ENCODE data around the gene FAM110C. TPM values are rescaled to one million over a fixed set of nuclear protein-coding genes. Genes with fewer than 3 reads are reported as not detected.

The FAM110C gene, protein sequence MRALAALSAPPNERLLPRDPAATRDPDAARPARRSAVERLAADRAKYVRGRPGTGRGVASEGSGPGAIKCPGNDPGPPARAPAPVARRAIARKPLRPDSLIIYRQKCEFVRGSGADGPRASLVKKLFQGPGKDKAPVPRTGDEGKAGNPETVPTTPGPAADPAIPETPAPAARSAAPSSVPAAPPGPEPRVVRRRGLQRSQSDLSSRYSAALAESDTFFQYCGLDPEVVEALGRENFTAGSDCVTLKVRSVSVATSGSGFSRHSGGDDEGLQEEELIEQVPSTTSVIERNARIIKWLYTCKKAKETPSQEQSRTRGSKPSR
- total RNA-seq (2022) (8.3 and 10.3 TPM in 2 replicates), Bru-seq, nascent RNA (percentile 81 among the genes with signal in this experiment), BruChase-seq, experiment 1, labeled RNA remaining after a 6-hour chase (percentile 78 among the genes with signal in this experiment), BruChase-seq, experiment 2, labeled RNA remaining after a 2-hour chase (percentile 90 among the genes with signal in this experiment)
- long read RNA-seq, transcript FAM110C-201 (2 exons, 3,760 nt) = major isoform, 11 of 25 reads
- long read RNA-seq, partial matches to known transcripts = 1 of 25 reads
- long read RNA-seq, other reads (novel, unspliced or antisense) = 13 of 25 reads

GRCh38 chr2:46471-47345 lies at the start of gene FAM110C:
FAM110C (minus strand) TSS chr2:46505; CDS start chr2:46385, 120 bp downstream.
- no peaks in the 10 kb centered on the region for H3K9me3 Mint-ChIP-seq (ENCODE audit: unreplicated experiment)
- H3K27ac Mint-ChIP-seq (ENCODE audit: low read depth, unreplicated experiment) = peak within 1 kb of the TSS; percentile 98
- ChIA-PET CTCF (interaction anchor here (0.5 to 4.4 kb wide), 3 partner anchors 23 to 96 kb away, joined by 3 to 54 read pairs (median 4); no protein-coding TSS in a partner anchor), POLR2A (interaction anchor here (0.7 to 7.1 kb wide), 17 partner anchors 10 to 128 kb away, joined by 3 to 89 read pairs (median 4); no protein-coding TSS in a partner anchor)
- peak within 1 kb of the TSS; percentile 86 for H3K4me3 Mint-ChIP-seq (ENCODE audit: unreplicated experiment)
- DNase-seq (ENCODE audit: unreplicated experiment) = peak; percentile 78
- BruUV-seq (replicated peaks) = no TSS peak
- peaks cover 9% of the 10 kb centered on the region for H3K36me3 Mint-ChIP-seq (ENCODE audit: insufficient read depth, unreplicated experiment)
- H3K27me3 Mint-ChIP-seq (ENCODE audit: insufficient read depth, unreplicated experiment) = no peaks in the 10 kb centered on the region
- intact Hi-C loops (cut with micrococcal nuclease) = loop anchor here (1.0 kb wide), 1 partner anchor 96 kb away; no protein-coding TSS in a partner anchor
- TF ChIP-seq CTCF (IDR thresholded peaks at IDR 0.05; ENCODE audit: unreplicated experiment) = no peak
- peaks cover 21% of the 10 kb centered on the region for H3K4me1 Mint-ChIP-seq (ENCODE audit: insufficient read depth, unreplicated experiment)

DNA sequence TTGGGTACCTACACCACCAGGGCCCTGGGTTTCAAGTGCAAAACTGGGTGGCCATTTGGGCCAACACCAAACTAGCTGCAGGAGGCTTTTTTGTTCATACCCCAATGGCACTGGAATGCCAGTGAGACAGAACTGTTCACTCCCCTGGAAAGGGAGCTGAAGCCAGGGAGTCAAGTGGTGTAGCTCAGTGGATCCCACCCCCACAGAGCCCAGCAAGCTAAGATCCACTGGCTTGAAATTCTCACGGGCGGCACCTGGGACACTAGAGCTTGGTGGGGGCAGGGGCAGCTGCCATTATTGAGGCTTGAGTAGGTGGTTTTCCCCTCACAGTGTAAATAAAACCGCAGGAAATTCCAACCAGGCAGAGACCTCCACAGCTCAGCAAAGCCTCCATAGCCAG lies 46.0 kb upstream of the FAM110C start:
- intact Hi-C loops (cut with micrococcal nuclease) = no loop called here
- H3K4me3 Mint-ChIP-seq (ENCODE audit: unreplicated experiment) = no peak overlapping the region
- no peaks in the 10 kb centered on the region for H3K4me1 Mint-ChIP-seq (ENCODE audit: insufficient read depth, unreplicated experiment)
- no TSS peak for BruUV-seq (replicated peaks)
- TF ChIP-seq CTCF (IDR thresholded peaks at IDR 0.05; ENCODE audit: unreplicated experiment) = no peak
- ChIA-PET CTCF (interaction anchor here (1.5 to 1.7 kb wide), 2 partner anchors 12 to 50 kb away, joined by 4 read pairs; no protein-coding TSS in a partner anchor), POLR2A (no interaction called here)
- no peaks in the 10 kb centered on the region for H3K36me3 Mint-ChIP-seq (ENCODE audit: insufficient read depth, unreplicated experiment)
- no peak for DNase-seq (ENCODE audit: unreplicated experiment)
- peaks cover 9% of the 10 kb centered on the region for H3K9me3 Mint-ChIP-seq (ENCODE audit: unreplicated experiment)
- H3K27ac Mint-ChIP-seq (ENCODE audit: low read depth, unreplicated experiment) = no peak overlapping the region
- H3K27me3 Mint-ChIP-seq (ENCODE audit: insufficient read depth, unreplicated experiment) = no peaks in the 10 kb centered on the region

DNA sequence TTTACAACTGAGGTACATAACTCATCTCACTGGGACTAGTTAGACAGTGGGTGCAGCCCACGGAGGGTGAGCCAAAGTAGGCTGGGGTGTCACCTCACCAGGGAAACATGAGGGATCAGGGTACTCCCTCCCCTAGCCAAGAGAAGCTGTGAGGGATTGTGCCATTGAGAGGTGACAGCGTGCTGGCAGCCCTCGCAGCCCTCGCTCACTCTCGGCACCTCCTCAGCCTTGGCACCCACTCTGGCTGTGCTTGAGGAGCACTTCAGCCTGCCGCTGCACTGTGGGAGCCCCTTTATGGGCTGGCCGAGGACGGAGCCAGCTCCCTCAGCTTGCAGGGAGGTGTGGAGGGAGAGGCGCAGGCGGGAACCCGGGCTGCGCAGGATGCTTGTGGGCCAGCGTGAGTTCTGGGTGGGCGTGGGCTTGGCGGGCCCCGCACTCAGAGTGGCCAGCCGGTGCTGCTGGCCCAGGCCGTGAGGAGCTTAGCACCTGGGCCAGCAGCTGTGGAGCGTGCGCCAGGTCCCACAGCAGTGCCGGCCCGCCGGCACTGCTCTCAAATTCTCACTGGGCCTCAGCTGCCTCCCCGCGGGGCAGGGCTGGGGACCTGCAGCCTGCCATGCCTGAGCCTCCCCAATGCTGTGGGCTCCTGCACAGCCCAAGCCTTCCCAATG lies 44.5 kb upstream of the FAM110C start:
- no peaks in the 10 kb centered on the region for H3K27me3 Mint-ChIP-seq (ENCODE audit: insufficient read depth, unreplicated experiment)
- H3K27ac Mint-ChIP-seq (ENCODE audit: low read depth, unreplicated experiment) = no peak overlapping the region
- CTCF ChIA-PET = interaction anchor here (0.6 to 1.7 kb wide), 3 partner anchors 14 to 41 kb away, joined by 3 to 4 read pairs (median 3); no protein-coding TSS in a partner anchor
- no TSS peak for BruUV-seq (replicated peaks)
- H3K4me3 Mint-ChIP-seq (ENCODE audit: unreplicated experiment) = no peak overlapping the region
- TF ChIP-seq CTCF (IDR thresholded peaks at IDR 0.05; ENCODE audit: unreplicated experiment) = no peak
- H3K4me1 Mint-ChIP-seq (ENCODE audit: insufficient read depth, unreplicated experiment) = no peaks in the 10 kb centered on the region
- POLR2A ChIA-PET = interaction anchor here (1.0 kb wide), 1 partner anchor 28 kb away, joined by 3 read pairs; no protein-coding TSS in a partner anchor
- no peaks in the 10 kb centered on the region for H3K36me3 Mint-ChIP-seq (ENCODE audit: insufficient read depth, unreplicated experiment)
- DNase-seq (ENCODE audit: unreplicated experiment) = no peak
- peaks cover under 1% of the 10 kb centered on the region for H3K9me3 Mint-ChIP-seq (ENCODE audit: unreplicated experiment)
- intact Hi-C loops (cut with micrococcal nuclease) = no loop called here

All from MCF 10A (cell line).